CD4-positive, alpha-beta T cell (primary cell): ENCODE data around the gene GPC5. TPM values are rescaled to one million over a fixed set of nuclear protein-coding genes. Genes with fewer than 3 reads are reported as not detected.

ENCODE experiments used
- ATAC-seq: fragments of 200-7000 bp; cut with Tn5 transposase; one replicate; pipeline ENCODE4 v1.10.0; 2022; ENCODE audit warnings: mild to moderate bottlenecking; ENCODE audit not compliant: poor library complexity
- CTCF ChIA-PET: fragments of 350-600 bp; sonication (Branson Sonifier 250); formaldehyde crosslinking; loops from one replicate; lab custom pipeline; 2021; ENCODE audit warnings: antibody characterized with exemption, inconsistent platforms; lab: Charles Lee
- POLR2A ChIA-PET: fragments of 350-600 bp; sonication (Branson Sonifier 250); formaldehyde crosslinking; loops from one replicate; lab custom pipeline; 2021; ENCODE audit warnings: antibody characterized with exemption, inconsistent platforms; lab: Charles Lee
- DNase-seq, 14 experiments: peaks; one replicate each; pipeline ENCODE4 v3.0.0-alpha.2; 2013 to 2020; ENCODE audit warnings: mixed read lengths in 2 of 14
- H3K27ac ChIP-seq, 2 donors: one replicate each; pipeline versions ENCODE4 v1.5.1 to v1.7.0; 2013; ENCODE audit warnings: low read length in 2 of 2, low read depth in 1 of 2, mild to moderate bottlenecking in 1 of 2
- H3K27me3 ChIP-seq, 2 experiments: 1 replicate in 1 of 2; 2 replicates in 1 of 2; pipeline versions ENCODE4 v1.6.1 to v1.7.0; 2013; ENCODE audit warnings: low read length in 2 of 2, control low read depth in 1 of 2, mild to moderate bottlenecking in 1 of 2, moderate library complexity in 1 of 2; ENCODE audit not compliant: insufficient read depth in 2 of 2, control insufficient read depth in 1 of 2
- H3K36me3 ChIP-seq: one replicate; pipeline ENCODE4 v1.6.1; 2013; ENCODE audit warnings: low read length, control low read depth; ENCODE audit not compliant: insufficient read depth
- H3K4me1 ChIP-seq: one replicate; pipeline ENCODE4 v1.6.1; 2013; ENCODE audit warnings: low read length, control low read depth; ENCODE audit not compliant: insufficient read depth
- H3K4me3 ChIP-seq: one replicate; pipeline ENCODE4 v1.5.1; 2013; ENCODE audit warnings: mild to moderate bottlenecking, low read length, moderate library complexity
- H3K9me3 ChIP-seq, 2 experiments: 1 replicate in 1 of 2; 2 replicates in 1 of 2; pipeline versions ENCODE4 v1.6.1 to v1.7.0; 2013; ENCODE audit warnings: low read length in 2 of 2, mild to moderate bottlenecking in 2 of 2, control low read depth in 1 of 2, moderate library complexity in 1 of 2; ENCODE audit not compliant: control insufficient read depth in 1 of 2, insufficient read depth in 1 of 2
- H3K27ac Mint-ChIP-seq: one replicate; pipeline ENCODE4 v1.8.0; 2020; ENCODE audit warnings: mixed read lengths
- H3K27me3 Mint-ChIP-seq: one replicate; pipeline ENCODE4 v1.8.0; 2021; ENCODE audit warnings: mixed read lengths
- H3K36me3 Mint-ChIP-seq: one replicate; pipeline ENCODE4 v1.8.0; 2021; ENCODE audit warnings: low read depth, mixed read lengths
- H3K4me1 Mint-ChIP-seq: one replicate; pipeline ENCODE4 v1.8.0; 2021; ENCODE audit warnings: low read depth, mixed read lengths
- H3K4me3 Mint-ChIP-seq: one replicate; pipeline ENCODE4 v1.8.0; 2020; ENCODE audit warnings: mild to moderate bottlenecking, mixed read lengths
- H3K9me3 Mint-ChIP-seq: one replicate; pipeline ENCODE4 v1.8.0; 2020; ENCODE audit warnings: mixed read lengths
- CTCF ChIP-seq: fragments of 200-600 bp; IDR thresholded peaks from one replicate; pipeline ENCODE4 v1.8.0; 2022; ENCODE audit warnings: antibody characterized with exemption, mild to moderate bottlenecking
- intact Hi-C, 2 experiments: fragments of 100-400 bp; cut with DNase I in 1 of 2; cut with micrococcal nuclease in 1 of 2; formaldehyde crosslinking; loops; one replicate each; pipeline versions ENCODE4 v1.15.1 to v1.9.0; 2023 to 2025; cut with DNase I, micrococcal nuclease
- total RNA-seq, 174 experiments: library from RNA in 2 of 174; stranded (reverse) in 2 of 174; gene quantifications; one replicate each; pipeline ENCODE4 v1.2.3 and lab custom pipeline; 2021 to 2026

Gene GPC5
- total RNA-seq, 2 experiments from 2014 or later = not detected

- Histone ChIP-seq H3K36me3 (no peaks in the 10 kb centered on the region), H3K9me3 (no peaks in the 10 kb centered on the region), H3K27me3 (no peaks in the 10 kb centered on the region), H3K4me3 (no peak overlapping the region), H3K27ac (no peak overlapping the region), H3K4me1 (no peaks in the 10 kb centered on the region)
- POLR2A ChIA-PET = no interaction called here
- CTCF ChIA-PET = no interaction called here
- Mint-ChIP-seq H3K9me3 (peaks cover 6% of the 10 kb centered on the region), H3K27ac (no peak overlapping the region), H3K36me3 (no peaks in the 10 kb centered on the region), H3K27me3 (no peaks in the 10 kb centered on the region), H3K4me1 (no peaks in the 10 kb centered on the region), H3K4me3 (no peak overlapping the region)
- no peak for TF ChIP-seq CTCF
- no peak for ATAC-seq
- intact Hi-C loops = no loop called here
- DNase-seq = no peak
Observed at GRCh38 chr13:92864584-92865284, 1466.3 kb downstream of the GPC5 start.

DNA sequence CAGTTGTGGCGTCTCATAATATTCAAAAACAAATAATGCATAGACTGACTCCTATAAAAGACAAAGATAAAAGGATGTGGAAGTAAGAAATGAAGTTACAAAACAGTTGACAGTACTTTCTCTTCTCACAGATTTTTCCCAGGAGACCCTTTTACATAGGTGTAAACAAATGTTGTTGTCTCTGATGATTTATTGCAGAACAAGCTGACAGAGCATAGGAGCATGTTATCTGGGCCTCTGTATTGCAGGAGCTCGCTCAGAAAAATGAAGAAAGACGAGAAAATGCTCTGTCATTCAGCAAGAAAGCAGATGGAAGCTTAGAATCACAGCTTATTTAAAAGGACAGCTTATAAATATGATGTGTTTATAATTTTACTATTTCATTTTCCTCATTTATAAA is 1474.6 kb downstream of the GPC5 start:
- ATAC-seq (no peak), DNase-seq (no peak)
- Mint-ChIP-seq H3K9me3 (no peaks in the 10 kb centered on the region), H3K4me1 (no peaks in the 10 kb centered on the region), H3K27ac (no peak overlapping the region), H3K4me3 (no peak overlapping the region), H3K27me3 (no peaks in the 10 kb centered on the region), H3K36me3 (no peaks in the 10 kb centered on the region)
- Histone ChIP-seq H3K36me3 (no peaks in the 10 kb centered on the region), H3K27me3 (no peaks in the 10 kb centered on the region), H3K9me3 (peaks cover 0 to 3% of the 10 kb centered on the region in 2 experiments), H3K4me1 (no peaks in the 10 kb centered on the region), H3K4me3 (no peak overlapping the region), H3K27ac (no peak overlapping the region)
- intact Hi-C loops = no loop called here
- POLR2A ChIA-PET = no interaction called here
- TF ChIP-seq CTCF = no peak
- CTCF ChIA-PET = no interaction called here

DNA sequence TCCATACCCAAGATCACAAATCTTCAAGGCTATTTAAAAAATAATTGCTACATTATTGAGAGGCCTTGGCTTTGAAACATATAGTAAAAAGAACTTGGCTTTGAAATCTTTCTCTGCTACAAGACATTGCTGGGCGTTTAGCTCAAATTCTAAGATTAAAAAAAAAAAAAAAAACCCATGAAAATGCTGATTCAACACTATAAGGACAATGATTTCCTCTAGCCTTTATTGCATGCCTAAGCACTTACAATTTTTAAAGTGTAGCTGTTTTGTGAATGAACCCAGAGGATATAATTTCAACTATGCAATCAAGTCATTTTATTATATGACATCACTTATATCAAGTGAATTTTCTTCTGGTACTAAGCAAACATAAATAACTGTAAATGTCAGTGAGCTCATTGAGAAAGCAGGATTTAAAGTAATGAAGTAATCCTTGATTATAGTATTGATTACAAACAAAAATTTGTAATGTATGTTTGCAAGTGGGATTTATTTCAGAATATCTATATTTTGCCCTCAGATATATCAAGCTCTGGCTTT is 1488.2 kb downstream of the GPC5 start:
- ChIA-PET CTCF (interaction anchor here (0.6 kb wide), 1 partner anchor 427 kb away, joined by 3 read pairs; no protein-coding TSS in a partner anchor), POLR2A (no interaction called here)
- Histone ChIP-seq H3K4me3 (no peak overlapping the region), H3K4me1 (no peaks in the 10 kb centered on the region), H3K9me3 (no peaks in the 10 kb centered on the region), H3K27ac (no peak overlapping the region), H3K27me3 (no peaks in the 10 kb centered on the region), H3K36me3 (no peaks in the 10 kb centered on the region)
- ATAC-seq = no peak
- Mint-ChIP-seq H3K9me3 (no peaks in the 10 kb centered on the region), H3K4me3 (no peak overlapping the region), H3K4me1 (no peaks in the 10 kb centered on the region), H3K27me3 (no peaks in the 10 kb centered on the region), H3K36me3 (no peaks in the 10 kb centered on the region), H3K27ac (no peak overlapping the region)
- intact Hi-C loops = no loop called here
- no peak for DNase-seq
- no peak for TF ChIP-seq CTCF
